Stimulated activated CD4-positive, alpha-beta T cell treated with anti-CD3 and anti-CD28 coated beads, Interleukin-12 subunit alpha, Interleukin-12 subunit beta, amount 100 ng/mL, for 4 hours (primary cell): ENCODE measurements around the gene LBHD2.

ENCODE experiments used
- DNase-seq: peaks from one replicate; pipeline ENCODE4 v3.0.0-alpha.2; 2020

Gene LBHD2

DNA sequence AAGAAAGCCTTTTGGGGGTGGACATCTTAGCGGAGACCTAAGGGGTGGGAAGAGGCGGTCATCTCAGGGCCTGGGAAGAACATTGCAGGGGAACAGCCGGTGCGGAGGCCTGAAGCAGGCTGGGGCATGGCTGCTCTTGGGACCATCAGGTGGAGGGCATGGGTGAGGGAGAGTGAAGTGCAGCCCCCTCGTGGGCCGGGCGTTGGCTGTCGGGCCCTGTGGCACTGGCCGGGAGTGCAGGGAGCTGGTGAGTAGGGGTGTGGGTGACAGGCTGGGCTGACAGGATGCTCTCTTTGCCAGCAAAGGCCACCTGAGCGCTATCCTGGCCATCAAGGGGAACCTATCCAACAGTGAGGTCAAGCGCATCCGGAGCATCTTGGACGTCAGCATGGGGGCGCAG is 50.9 kb downstream of the LBHD2 start:
- no peak for DNase-seq

DNA sequence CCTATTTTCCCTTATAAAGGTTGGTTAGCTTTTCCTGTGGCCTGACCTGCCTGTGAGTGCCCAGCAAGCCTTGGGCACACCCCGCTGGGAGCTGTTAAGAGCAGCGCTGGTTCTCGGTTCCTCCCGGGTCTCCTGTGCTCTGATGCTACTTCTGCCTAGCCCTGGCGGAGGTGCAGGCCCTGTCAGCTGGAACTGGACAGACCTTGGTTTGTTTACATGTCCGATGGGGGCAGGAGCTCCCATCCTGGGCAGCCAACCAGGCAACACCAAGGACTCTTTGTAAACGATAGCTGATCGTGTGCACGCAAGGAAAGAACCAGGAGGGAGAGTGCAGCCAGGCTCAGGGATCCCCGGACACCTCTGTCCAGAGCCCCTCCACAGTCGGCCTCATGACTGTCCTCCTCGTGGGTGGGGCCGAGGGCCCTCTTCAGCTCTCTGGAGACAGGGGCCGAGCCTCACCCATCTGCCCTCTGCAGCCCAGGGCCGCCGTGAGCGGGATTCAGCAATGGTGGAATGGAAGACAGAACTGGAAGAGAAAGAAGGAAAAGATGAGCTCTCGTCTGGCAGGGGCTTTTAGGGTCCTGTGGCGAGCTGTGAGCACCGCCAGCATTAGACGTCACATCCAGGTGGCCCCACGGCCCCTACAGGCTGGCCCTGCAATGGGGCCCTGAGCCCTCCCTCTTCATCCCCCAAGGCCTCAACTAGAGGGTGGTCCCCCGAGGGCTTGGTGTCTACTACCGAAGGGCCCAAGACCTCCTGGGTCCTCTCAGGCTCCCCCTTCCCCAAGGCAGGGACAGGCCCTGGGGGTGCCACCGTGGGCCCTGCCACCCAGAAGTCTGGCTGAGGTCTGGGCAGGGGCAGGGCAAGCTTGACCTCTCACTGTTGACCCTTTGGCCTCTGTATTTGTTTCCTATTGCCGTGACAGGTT is 51.6 kb downstream of the LBHD2 start:
- DNase-seq, result no peak

DNA sequence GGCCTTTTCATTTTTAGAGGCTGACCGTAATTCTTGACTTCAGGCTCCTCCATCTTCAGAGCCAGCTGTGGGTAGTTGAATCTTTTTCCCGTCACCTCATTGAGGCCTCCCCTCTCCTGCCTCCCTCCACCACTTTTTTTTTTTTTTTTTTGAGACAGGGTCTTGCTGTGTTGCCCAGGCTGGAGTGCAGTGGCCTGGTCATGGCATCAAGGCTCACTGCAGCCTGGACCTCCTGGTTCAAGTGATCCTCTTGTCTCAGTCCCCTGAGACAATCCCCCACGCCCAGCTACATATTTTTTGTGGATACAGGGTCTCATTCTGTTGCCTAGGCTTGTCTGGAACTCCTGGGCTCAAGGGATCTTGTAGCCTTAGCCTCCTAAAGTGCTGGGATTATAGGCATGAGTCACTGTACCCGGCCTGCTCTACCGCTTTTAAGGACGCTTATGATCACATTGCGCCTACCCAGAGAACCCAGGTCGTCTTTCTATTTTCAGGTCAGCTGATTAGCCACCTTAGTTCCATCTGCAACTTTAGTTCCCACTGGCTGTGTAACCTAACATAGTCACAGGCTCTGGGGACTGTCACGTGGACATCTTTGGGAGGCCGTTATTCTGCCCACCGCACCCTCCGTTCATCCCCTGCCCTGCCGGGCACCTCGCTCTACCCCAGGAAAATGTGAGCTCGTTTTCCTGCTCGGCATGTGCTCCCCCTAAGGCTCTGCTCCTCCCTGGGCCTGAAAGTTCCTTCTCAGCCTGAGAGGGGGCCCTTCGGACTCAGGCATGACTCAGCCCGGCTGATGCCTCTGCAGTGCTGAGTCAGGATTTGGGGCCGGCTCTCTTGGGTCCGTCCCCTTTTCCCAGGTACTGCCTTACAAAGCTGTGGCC is 52.6 kb downstream of the LBHD2 start:
- no peak for DNase-seq

DNA sequence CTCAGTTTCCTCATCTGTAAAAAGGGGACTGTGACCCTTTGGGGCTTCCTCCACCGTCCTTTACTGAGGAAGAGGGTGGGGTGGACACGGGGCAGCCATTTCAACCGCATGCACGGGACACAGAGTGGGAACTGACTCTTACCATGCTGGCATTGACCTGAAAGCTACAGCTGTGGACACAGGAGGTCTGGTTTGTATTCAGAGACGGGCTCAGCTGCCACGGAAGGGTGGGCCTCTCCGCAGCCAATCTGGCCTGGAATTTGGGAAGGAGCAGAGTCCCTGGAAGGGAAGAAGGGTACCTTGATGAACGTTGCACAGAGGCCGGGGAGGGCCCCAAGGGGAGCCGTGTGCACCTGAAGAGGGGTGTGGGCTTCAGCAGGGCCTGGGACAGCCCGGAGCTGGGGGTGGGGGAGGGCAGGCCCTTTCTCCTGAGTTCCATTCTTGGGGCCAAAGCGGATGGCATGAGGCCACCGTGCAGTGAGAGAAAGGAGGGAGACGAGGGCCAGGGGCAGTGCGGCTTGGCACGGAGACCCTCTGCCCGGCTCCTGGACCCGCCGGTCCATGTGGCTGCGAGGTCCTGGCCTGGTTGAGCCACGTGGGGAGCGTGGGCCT is 53.8 kb downstream of the LBHD2 start:
- DNase-seq, result no peak

DNA sequence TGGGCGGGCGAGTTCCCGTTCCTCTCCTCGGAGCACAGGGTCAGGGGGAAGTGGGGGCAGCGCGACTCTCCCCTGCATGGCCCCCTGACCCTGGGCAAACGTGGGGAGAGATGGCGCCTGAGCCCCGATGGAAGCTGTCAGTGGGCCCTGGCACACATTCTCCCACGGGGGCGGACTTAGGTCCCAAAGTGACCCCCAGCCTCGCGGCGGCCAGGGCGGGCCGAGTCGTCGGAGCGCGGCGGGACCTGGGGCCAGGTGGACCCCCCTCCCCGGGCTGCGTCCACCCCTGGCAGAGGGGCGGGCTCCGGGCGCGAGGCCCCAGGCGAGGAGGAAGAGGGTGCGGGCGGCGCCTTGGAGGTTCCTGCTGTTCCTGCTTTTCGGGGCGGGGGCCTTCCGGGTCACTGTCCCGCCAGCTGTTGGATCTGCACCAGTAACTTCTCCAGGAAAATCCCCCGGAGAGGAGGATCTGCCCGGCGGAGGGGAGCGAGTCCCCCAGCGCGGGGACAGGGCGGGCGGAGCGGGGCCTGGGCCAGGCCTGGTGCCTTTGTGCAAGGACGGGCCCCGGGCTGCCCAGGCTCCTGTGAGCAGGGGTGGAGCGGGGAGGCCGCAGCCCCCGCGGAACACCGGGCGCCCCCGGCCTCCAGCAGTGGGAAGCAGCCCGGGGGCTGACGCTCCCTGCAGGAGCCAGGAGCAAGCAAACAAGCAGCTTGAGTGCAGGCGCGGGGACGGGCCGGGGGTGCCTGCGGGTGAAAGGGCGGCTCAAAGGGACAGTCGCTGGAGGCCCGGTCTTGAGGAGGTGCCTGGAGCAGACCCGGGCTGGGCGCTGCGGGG is 54.5 kb downstream of the LBHD2 start:
- no peak for DNase-seq

DNA sequence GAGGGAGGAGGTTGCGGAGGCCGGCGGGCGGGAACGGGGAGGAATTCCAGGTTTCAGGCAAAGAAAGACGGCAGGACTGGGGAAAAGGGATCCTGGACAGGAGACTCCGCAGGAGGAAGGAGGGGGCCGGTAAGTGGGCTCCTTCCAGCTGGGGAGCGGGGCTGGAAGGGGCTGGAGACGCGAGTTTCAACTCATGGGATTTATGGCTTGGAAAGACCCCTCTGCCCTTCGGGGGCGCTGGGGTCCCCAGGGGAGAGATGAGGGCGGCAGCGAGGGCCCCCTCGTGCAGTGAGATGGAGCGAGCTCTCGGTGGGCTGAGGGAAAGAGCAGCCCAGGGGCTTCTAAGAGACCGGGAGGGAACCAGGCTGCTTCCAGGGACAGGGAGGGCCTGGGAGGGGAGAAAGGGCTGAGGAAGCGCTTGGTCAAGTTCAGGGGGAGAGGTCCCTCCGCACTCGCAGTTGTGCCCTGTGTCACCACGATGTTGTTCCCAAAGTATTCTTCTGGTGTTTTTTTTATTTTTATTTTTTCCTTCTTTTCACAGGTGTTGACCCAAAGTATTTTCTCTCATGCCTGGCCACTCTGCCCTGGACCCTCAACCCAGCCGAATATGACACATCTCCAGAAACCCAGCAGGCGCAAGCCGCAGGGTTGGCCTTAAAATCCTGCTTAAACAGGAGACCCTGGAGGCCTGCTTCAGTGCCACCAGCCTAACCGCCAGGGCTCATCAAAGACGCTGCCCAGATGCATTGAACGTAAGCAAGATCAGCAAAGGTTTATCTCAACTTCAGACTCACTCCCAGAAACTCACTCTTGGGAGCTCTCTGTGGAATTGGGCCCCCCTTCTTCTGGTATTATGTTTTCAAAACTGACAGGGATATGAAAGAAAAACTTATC is 55.4 kb downstream of the LBHD2 start:
- no peak for DNase-seq
